Sigmoid colon (tissue), 7 donors: ENCODE results near the gene SNX27. TPM values are rescaled to one million over a fixed set of nuclear protein-coding genes. Genes with fewer than 3 reads are reported as not detected.
A peak's percentile ranks its signal among the peaks of the same experiment; 100 is the strongest.

Experiments used
- DNase-seq: peaks from one replicate; pipeline ENCODE4 v3.0.0-alpha.2; 2019
- H3K27ac ChIP-seq, 4 donors: fragments of 200-600 bp; sonication (generic); one replicate each; pipeline ENCODE4 v1.5.1; 2016 to 2019; ENCODE audit warnings: mild to moderate bottlenecking in 1 of 4
- H3K27me3 ChIP-seq, 3 donors: fragments of 200-600 bp; sonication (generic); one replicate each; pipeline ENCODE4 v1.5.1; 2019; ENCODE audit warnings: mild to moderate bottlenecking in 1 of 3
- H3K36me3 ChIP-seq, 4 donors: fragments of 200-600 bp; sonication (generic); one replicate each; pipeline ENCODE4 v1.5.1; 2016 to 2019
- H3K4me1 ChIP-seq, 4 donors: fragments of 200-600 bp; sonication (generic); one replicate each; pipeline ENCODE4 v1.5.1; 2017 to 2019
- H3K4me3 ChIP-seq, 4 donors: fragments of 200-600 bp; sonication (generic); one replicate each; pipeline ENCODE4 v1.5.1; 2017 to 2019; ENCODE audit warnings: mild to moderate bottlenecking in 2 of 4, moderate library complexity in 1 of 4
- H3K9me3 ChIP-seq, 4 donors: fragments of 200-600 bp in 3 of 4; sonication (generic) in 3 of 4; one replicate each; pipeline versions ENCODE4 v1.5.1 to v1.6.1; 2013 to 2019
- EP300 ChIP-seq, 4 donors: sonication (generic); formaldehyde crosslinking; IDR thresholded peaks; one replicate each; pipeline ENCODE4 v1.6.1; 2017; ENCODE audit warnings: antibody characterized with exemption in 4 of 4
- POLR2A ChIP-seq, 2 donors: fragments of 450-650 bp; IDR thresholded peaks; one replicate each; pipeline ENCODE4 v1.6.1; 2016; ENCODE audit warnings: antibody characterized with exemption in 2 of 2, mild to moderate bottlenecking in 2 of 2, moderate library complexity in 2 of 2
- POLR2AphosphoS5 ChIP-seq, 4 donors: sonication (generic); formaldehyde crosslinking; IDR thresholded peaks; one replicate each; pipeline ENCODE4 v1.6.1; 2017; ENCODE audit warnings: antibody characterized with exemption in 4 of 4
- WGBS, 2 donors: extraction: QIAGEN DNeasy Blood & Tissue Kit; methylation state at CpG; one replicate each; pipeline ENCODE4 v1.1.7; 2013; 5-methylcytosine and 5-hydroxymethylcytosine counted together
- intact Hi-C: fragments of 100-400 bp; cut with DNase I; formaldehyde crosslinking; loops from one replicate; pipeline ENCODE4 v1.15.1; 2023
- polyA plus RNA-seq, 3 donors: library from polyadenylated mRNA; stranded (reverse); fragments of 200-250 nt; gene quantifications; one replicate each; pipeline ENCODE4 v1.2.3, GENCODE V29; 2013
- total RNA-seq, 4 donors: library from RNA; depleted of rRNA; stranded (reverse); fragments of >200 nt; gene quantifications; one replicate each; pipeline ENCODE4 v1.1.0, GENCODE V29; 2016
- TF ChIP-seq, protein P1 (sequence below), 4 experiments: fragments of 450-650 bp in 3 of 4; fragments of 200-600 bp in 1 of 4; IDR thresholded peaks; one replicate each; pipeline ENCODE4 v1.5.1; 2016 to 2019; ENCODE audit warnings: antibody characterized with exemption in 4 of 4, mild to moderate bottlenecking in 3 of 4, moderate library complexity in 2 of 4
- donor health status: healthy with polysubstance abuse.
- donor health status: Bipolar disorder and iron deficiency.
- donor health status: healthy.

SNX27 gene
- total and polyA plus RNA-seq, 7 donors: 3.6 to 59.0 (median 49.0) TPM

DNA sequence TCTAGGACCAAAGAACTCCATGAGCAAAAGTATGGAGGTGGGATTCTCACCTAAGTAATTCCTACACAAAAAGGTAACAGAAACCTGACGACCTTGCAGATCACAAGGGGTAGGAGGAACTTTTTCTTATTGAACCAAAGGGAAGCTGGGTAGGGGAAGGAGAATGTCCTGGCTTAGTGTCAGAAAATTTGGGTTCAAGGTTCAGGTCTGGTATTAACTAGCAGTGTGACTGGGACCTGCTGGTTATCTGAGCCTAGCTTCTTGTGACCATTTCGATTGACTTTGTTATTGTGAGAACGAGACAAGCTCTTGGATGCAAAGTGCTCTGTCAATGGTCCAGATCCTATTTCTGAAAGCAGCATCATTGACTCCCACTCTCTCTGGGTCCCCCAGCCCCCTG is 5.0 kb upstream of the SNX27 start:
- no peak overlapping the region for H3K27ac ChIP-seq
- H3K36me3 ChIP-seq: no peaks in the 10 kb centered on the region
- intact Hi-C loops: no loop called here
- no peaks in the 10 kb centered on the region for H3K9me3 ChIP-seq
- DNase-seq: no peak
- H3K4me1 ChIP-seq: peaks cover 0 to 20% (median 12%) of the 10 kb centered on the region in 4 donors
- WGBS, 2 donors: 68 to 87% methylated on average over 3 of the region's 3 CpGs
- H3K27me3 ChIP-seq: no peaks in the 10 kb centered on the region
- H3K4me3 ChIP-seq: no peak overlapping the region
- no peak for TF ChIP-seq POLR2AphosphoS5 (IDR thresholded peaks at IDR 0.05)
- TF ChIP-seq, protein P1, sequence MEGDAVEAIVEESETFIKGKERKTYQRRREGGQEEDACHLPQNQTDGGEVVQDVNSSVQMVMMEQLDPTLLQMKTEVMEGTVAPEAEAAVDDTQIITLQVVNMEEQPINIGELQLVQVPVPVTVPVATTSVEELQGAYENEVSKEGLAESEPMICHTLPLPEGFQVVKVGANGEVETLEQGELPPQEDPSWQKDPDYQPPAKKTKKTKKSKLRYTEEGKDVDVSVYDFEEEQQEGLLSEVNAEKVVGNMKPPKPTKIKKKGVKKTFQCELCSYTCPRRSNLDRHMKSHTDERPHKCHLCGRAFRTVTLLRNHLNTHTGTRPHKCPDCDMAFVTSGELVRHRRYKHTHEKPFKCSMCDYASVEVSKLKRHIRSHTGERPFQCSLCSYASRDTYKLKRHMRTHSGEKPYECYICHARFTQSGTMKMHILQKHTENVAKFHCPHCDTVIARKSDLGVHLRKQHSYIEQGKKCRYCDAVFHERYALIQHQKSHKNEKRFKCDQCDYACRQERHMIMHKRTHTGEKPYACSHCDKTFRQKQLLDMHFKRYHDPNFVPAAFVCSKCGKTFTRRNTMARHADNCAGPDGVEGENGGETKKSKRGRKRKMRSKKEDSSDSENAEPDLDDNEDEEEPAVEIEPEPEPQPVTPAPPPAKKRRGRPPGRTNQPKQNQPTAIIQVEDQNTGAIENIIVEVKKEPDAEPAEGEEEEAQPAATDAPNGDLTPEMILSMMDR (IDR thresholded peaks at IDR 0.05): no peak
- no peak for TF ChIP-seq POLR2A (IDR thresholded peaks at IDR 0.05)
- no peak for TF ChIP-seq EP300 (IDR thresholded peaks at IDR 0.05)

DNA sequence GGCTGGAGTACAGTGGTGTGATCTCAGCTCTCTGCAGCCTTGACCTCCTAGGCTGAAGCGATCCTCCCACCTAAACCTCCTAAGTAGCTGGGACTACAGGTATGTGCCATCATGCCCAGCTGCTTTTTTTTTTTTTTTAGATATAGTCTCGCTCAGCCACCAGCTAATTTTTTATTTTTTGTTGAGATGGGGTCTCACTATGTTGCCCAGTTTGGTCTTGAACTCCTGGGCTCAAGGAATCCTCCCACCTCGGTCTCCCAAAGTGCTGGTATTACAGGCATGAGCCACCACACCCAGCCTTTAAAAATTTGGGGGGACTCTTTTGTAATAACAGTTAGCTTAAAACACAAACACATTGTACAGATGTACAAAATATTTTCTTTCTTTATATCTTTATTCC is 1.7 kb upstream of the SNX27 start:
- Histone ChIP-seq H3K4me1 (peaks cover 0 to 36% (median 29%) of the 10 kb centered on the region in 4 donors), H3K27ac (no peak overlapping the region), H3K36me3 (no peaks in the 10 kb centered on the region), H3K9me3 (no peaks in the 10 kb centered on the region), H3K4me3 (no peak overlapping the region), H3K27me3 (no peaks in the 10 kb centered on the region)
- 92% methylated on average over 3 of the region's 3 CpGs for WGBS, 2 donors
- no peak for TF ChIP-seq EP300 (IDR thresholded peaks at IDR 0.05)
- no peak for TF ChIP-seq POLR2A (IDR thresholded peaks at IDR 0.05)
- TF ChIP-seq, protein P1 (IDR thresholded peaks at IDR 0.05): no peak
- no peak for TF ChIP-seq POLR2AphosphoS5 (IDR thresholded peaks at IDR 0.05)
- no peak for DNase-seq
- intact Hi-C loops: loop anchor here (5.0 kb wide), 1 partner anchor 117 kb away; no protein-coding TSS in a partner anchor

DNA sequence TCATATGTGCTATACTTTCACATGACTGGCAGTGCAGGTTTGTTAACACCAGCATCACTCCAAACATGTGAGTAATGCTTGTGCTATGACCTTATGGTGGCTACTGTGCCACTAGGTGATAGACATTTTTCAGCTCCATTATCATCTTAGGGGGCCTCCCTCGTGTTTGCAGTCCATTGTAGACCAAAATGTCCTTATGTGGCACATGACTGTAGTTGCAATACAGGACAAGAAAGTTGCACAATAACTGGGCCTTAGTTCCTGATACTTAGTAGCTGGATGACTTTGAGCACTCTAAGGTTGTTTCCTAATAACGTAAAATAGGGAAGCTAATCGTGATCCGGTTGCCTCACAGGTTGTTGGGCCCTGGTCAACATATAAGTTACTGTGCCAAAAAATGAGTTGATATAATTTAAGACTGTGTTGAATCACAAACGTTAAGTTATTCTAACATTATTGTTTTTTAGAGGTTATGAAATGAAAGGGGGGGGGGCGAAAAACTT is 511 bp upstream of the SNX27 start:
- TF ChIP-seq EP300 (IDR thresholded peaks at IDR 0.05): peak; percentile 7 to 63 (median 46)
- TF ChIP-seq POLR2AphosphoS5 (IDR thresholded peaks at IDR 0.05): peak; percentile 45 to 82 (median 72)
- TF ChIP-seq, protein P1 (IDR thresholded peaks at IDR 0.05): no peak
- no peak for TF ChIP-seq POLR2A (IDR thresholded peaks at IDR 0.05)
- intact Hi-C loops: loop anchor here (5.0 kb wide), 1 partner anchor 116 kb away; no protein-coding TSS in a partner anchor
- peak; percentile 80 for DNase-seq
- no peaks in the 10 kb centered on the region for H3K36me3 ChIP-seq
- peak overlapping the region; percentile 97 to 99 (median 98) for H3K27ac ChIP-seq
- peak overlapping the region in 2 of 4 donors; percentile 94 to 100 for H3K4me3 ChIP-seq
- 12 to 16% methylated on average over 6 of the region's 6 CpGs for WGBS, 2 donors
- H3K4me1 ChIP-seq: peaks cover 0 to 46% (median 40%) of the 10 kb centered on the region in 4 donors
- no peaks in the 10 kb centered on the region for H3K27me3 ChIP-seq
- H3K9me3 ChIP-seq: no peaks in the 10 kb centered on the region

DNA sequence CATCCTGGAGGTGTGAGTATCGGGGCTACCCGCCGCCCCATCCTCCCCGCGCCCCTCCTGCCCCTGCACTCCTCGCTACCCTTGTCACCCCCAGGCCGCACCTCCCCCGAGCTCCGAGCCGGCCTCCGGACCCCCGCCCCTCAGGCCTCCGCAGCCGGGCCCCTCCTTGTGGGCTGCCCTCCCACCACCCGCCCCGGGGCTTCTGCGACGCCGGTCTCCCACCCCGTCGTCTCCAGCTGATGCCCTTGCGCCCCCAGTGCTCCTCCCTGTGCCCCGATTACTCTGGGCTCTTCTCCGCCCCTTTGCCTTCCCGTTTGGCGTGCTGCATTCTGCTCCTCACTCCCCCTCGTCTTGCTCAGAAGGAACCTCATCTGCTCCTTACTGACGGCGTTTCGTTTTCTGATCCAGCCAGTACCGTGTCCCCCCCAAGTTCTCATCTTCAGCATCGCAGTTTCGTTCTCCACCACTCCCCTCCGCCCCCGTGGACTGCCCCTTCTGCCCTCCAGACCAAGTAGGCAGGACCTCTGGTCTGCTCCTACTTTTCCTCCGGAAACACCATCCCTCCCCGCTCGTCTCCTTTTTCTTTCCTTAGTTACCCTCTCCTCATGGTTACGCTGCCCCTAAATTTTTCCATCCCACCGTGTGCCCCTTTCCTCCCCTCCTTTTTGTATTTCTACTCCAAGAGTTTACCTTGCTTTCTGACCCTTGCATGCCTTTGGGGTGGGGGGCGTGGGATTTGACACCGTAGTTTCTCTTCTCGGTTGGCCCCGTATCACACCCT is 841 bp downstream of the SNX27 start:
- H3K9me3 ChIP-seq: no peaks in the 10 kb centered on the region
- H3K27me3 ChIP-seq: no peaks in the 10 kb centered on the region
- H3K4me1 ChIP-seq: peaks cover 0 to 60% (median 47%) of the 10 kb centered on the region in 4 donors
- intact Hi-C loops: loop anchor here (5.0 kb wide), 1 partner anchor 115 kb away; no protein-coding TSS in a partner anchor
- H3K36me3 ChIP-seq: no peaks in the 10 kb centered on the region
- TF ChIP-seq, protein P1 (IDR thresholded peaks at IDR 0.05): no peak
- no peak for TF ChIP-seq POLR2A (IDR thresholded peaks at IDR 0.05)
- peak in 2 of 4 donors; percentile 10 to 59 for TF ChIP-seq POLR2AphosphoS5 (IDR thresholded peaks at IDR 0.05)
- peak overlapping the region; percentile 88 to 100 (median 92) for H3K4me3 ChIP-seq
- H3K27ac ChIP-seq: peak overlapping the region; percentile 97 to 99 (median 98)
- 2 to 3% methylated on average over 44 of the region's 44 CpGs for WGBS, 2 donors
- no peak for DNase-seq
